Measurements from ENCODE around the gene BTBD9. TPM values are rescaled to one million over a fixed set of nuclear protein-coding genes. Genes with fewer than 3 reads are reported as not detected.

The BTBD9 gene
- polyA plus RNA-seq, 1 experiment, result 5.4 TPM

GRCh38 chr6:38658418-38659167, 18.9 kb upstream of the BTBD9 start:
- ChIA-PET CTCF (no interaction called here), POLR2A (no interaction called here)
- H3K36me3 ChIP-seq (ENCODE audit: control insufficient read depth, insufficient read depth, low read length), result no peaks in the 10 kb centered on the region
- no peak overlapping the region for H3K4me3 ChIP-seq (ENCODE audit: low read depth, low read length)
- DNase-seq (ENCODE audit: low read depth), result no peak
- no peaks in the 10 kb centered on the region for H3K27me3 ChIP-seq (ENCODE audit: control insufficient read depth, insufficient read depth, low read length)
- TF ChIP-seq, protein P1, sequence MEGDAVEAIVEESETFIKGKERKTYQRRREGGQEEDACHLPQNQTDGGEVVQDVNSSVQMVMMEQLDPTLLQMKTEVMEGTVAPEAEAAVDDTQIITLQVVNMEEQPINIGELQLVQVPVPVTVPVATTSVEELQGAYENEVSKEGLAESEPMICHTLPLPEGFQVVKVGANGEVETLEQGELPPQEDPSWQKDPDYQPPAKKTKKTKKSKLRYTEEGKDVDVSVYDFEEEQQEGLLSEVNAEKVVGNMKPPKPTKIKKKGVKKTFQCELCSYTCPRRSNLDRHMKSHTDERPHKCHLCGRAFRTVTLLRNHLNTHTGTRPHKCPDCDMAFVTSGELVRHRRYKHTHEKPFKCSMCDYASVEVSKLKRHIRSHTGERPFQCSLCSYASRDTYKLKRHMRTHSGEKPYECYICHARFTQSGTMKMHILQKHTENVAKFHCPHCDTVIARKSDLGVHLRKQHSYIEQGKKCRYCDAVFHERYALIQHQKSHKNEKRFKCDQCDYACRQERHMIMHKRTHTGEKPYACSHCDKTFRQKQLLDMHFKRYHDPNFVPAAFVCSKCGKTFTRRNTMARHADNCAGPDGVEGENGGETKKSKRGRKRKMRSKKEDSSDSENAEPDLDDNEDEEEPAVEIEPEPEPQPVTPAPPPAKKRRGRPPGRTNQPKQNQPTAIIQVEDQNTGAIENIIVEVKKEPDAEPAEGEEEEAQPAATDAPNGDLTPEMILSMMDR (IDR thresholded peaks at IDR 0.05; ENCODE audit: insufficient read depth, low read depth, low read length), result no peak

- ChIA-PET CTCF (no interaction called here), POLR2A (no interaction called here)
- Histone ChIP-seq H3K27me3 (ENCODE audit: control insufficient read depth, insufficient read depth, low read length) (no peaks in the 10 kb centered on the region), H3K36me3 (ENCODE audit: control insufficient read depth, insufficient read depth, low read length) (no peaks in the 10 kb centered on the region), H3K4me3 (ENCODE audit: low read depth, low read length) (no peak overlapping the region)
- DNase-seq (ENCODE audit: low read depth), result no peak
- TF ChIP-seq, protein P1 (IDR thresholded peaks at IDR 0.05; ENCODE audit: insufficient read depth, low read depth, low read length), result no peak
These were observed 17.2 kb upstream of the BTBD9 start for GRCh38 chr6:38656896-38657295.

DNA sequence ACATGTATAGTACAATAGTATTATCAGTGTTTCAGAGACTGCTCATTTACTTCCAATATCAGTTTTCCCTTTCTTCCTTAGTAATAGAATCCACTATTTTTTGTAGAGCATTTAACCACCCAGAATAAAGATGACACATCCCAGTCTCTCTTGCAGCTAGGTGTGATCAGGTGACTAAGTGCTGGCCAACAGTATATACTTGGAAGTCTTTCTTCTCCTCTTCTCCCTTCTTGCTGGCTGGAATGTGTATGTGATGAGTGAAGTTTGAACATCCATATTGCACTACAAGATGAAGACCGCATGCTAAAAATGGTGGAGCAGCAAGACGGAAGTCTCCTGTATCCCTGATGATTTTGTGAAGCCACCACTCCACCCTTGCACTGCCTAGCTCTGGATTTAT, 14.5 kb upstream of the BTBD9 start:
- CTCF ChIA-PET, result no interaction called here
- TF ChIP-seq, protein P1 (IDR thresholded peaks at IDR 0.05; ENCODE audit: insufficient read depth, low read depth, low read length), result no peak
- POLR2A ChIA-PET, result no interaction called here
- no peaks in the 10 kb centered on the region for H3K36me3 ChIP-seq (ENCODE audit: control insufficient read depth, insufficient read depth, low read length)
- no peaks in the 10 kb centered on the region for H3K27me3 ChIP-seq (ENCODE audit: control insufficient read depth, insufficient read depth, low read length)
- H3K4me3 ChIP-seq (ENCODE audit: low read depth, low read length), result no peak overlapping the region
- DNase-seq (ENCODE audit: low read depth), result no peak

DNA sequence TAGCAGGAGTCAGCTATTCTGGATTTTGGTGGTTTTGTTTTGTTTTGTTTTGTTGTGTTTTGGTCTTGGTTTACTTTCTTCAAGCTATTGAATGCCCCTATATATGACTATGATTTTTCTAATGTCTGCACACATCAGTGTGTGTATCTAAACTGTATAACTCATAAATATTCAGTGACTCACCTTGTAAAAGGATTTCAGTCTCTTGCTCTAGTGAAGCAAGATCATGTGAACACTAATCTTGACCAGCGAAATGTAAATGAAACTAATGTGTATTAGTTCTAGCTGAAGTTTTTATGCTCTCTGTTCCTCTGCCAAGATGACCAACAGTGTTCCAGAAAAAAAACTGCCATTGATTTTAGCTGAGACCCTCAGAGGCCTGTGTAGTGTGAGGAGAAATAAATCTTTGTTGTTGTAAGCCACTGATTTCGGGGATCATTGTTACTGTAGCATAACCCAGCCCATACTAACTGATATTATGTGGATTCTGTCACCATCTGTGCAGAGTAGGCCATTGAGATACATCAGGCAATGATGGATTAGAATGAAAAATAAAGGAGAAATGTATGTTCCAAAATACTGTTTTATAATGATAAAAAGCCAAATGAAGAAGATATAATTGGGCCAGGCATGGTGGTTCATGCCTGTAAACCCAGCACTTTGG, 11.5 kb upstream of the BTBD9 start:
- Histone ChIP-seq H3K36me3 (ENCODE audit: control insufficient read depth, insufficient read depth, low read length) (no peaks in the 10 kb centered on the region), H3K27me3 (ENCODE audit: control insufficient read depth, insufficient read depth, low read length) (no peaks in the 10 kb centered on the region), H3K4me3 (ENCODE audit: low read depth, low read length) (no peak overlapping the region)
- POLR2A ChIA-PET, result no interaction called here
- no peak for DNase-seq (ENCODE audit: low read depth)
- TF ChIP-seq, protein P1 (IDR thresholded peaks at IDR 0.05; ENCODE audit: insufficient read depth, low read depth, low read length), result no peak
- CTCF ChIA-PET, result interaction anchor here (0.7 kb wide), 1 partner anchor 73 kb away, joined by 3 read pairs; no protein-coding TSS in a partner anchor

DNA sequence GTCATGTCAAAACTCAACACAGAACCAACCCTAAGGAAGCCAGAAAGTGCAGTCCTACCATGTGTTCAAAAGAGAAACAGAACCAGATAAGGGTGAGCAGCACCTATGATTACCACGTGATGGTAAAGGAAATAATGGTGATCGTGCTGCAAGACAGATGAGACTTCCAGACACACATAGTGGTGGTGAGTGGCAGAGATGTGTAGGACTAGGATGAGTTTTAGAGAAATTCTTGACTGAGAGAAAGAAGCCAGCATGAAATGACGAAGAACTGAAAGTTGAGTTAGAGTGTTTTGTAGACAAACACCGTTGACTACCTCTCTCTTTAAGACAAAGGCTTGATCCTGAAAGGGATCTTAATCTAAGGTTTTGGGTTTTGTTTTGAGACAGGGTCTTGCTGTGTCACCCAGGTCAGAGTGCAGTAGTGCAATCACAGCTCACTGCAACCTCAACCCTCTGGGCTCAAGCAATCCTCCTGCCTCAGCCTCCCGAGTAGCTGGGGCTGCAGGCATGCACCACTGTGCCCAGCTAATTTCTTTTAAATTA, 10.6 kb upstream of the BTBD9 start:
- TF ChIP-seq, protein P1 (IDR thresholded peaks at IDR 0.05; ENCODE audit: insufficient read depth, low read depth, low read length), result no peak
- POLR2A ChIA-PET, result no interaction called here
- CTCF ChIA-PET, result interaction anchor here (0.6 kb wide), 1 partner anchor 1258 kb away, joined by 3 read pairs; no protein-coding TSS in a partner anchor
- Histone ChIP-seq H3K4me3 (ENCODE audit: low read depth, low read length) (no peak overlapping the region), H3K27me3 (ENCODE audit: control insufficient read depth, insufficient read depth, low read length) (no peaks in the 10 kb centered on the region), H3K36me3 (ENCODE audit: control insufficient read depth, insufficient read depth, low read length) (no peaks in the 10 kb centered on the region)
- DNase-seq (ENCODE audit: low read depth), result no peak

Data from BJ (cell line).